Transverse colon (tissue), 4 donors: ENCODE results near the gene MTG2. TPM values are rescaled to one million over a fixed set of nuclear protein-coding genes. Genes with fewer than 3 reads are reported as not detected.

Experiments used
- DNase-seq: peaks from one replicate; pipeline ENCODE4 v3.0.0-alpha.2; 2019
- H3K27ac ChIP-seq, 4 donors: fragments of 200-600 bp; sonication (generic); 2 replicates each; pipeline ENCODE4 v1.5.1; 2016 to 2018; ENCODE audit warnings: inconsistent platforms in 4 of 4
- H3K27me3 ChIP-seq: fragments of 200-600 bp; sonication (generic); 2 replicates; pipeline ENCODE4 v1.5.1; 2017; ENCODE audit warnings: inconsistent platforms
- H3K36me3 ChIP-seq, 4 donors: fragments of 200-600 bp; sonication (generic); 2 replicates each; pipeline ENCODE4 v1.5.1; 2017 to 2019; ENCODE audit warnings: inconsistent platforms in 4 of 4
- H3K4me1 ChIP-seq, 4 donors: fragments of 200-600 bp; sonication (generic); 2 replicates each; pipeline ENCODE4 v1.5.1; 2017 to 2020; ENCODE audit warnings: inconsistent platforms in 4 of 4
- H3K4me3 ChIP-seq, 4 donors: fragments of 200-600 bp; sonication (generic); 1 replicate in 1 of 4; 2 replicates in 3 of 4; pipeline versions ENCODE4 v1.5.1 to v1.6.1; 2017 to 2019; ENCODE audit warnings: inconsistent platforms in 4 of 4
- H3K9me3 ChIP-seq, 2 donors: fragments of 200-600 bp; sonication (generic); 2 replicates each; pipeline ENCODE4 v1.5.1; 2017 to 2019; ENCODE audit warnings: inconsistent platforms in 2 of 2
- CTCF ChIP-seq, 5 experiments: fragments of 200-600 bp in 3 of 5; fragments of 450-650 bp in 2 of 5; sonication (generic) in 3 of 5; IDR thresholded peaks; 1 replicate in 2 of 5; 2 replicates in 3 of 5; pipeline ENCODE4 v1.5.1; 2016 to 2017; ENCODE audit warnings: antibody characterized with exemption in 5 of 5, inconsistent platforms in 3 of 5, mild to moderate bottlenecking in 2 of 5, moderate library complexity in 1 of 5
- EP300 ChIP-seq: sonication (generic); formaldehyde crosslinking; IDR thresholded peaks from one replicate; pipeline ENCODE4 v1.6.1; 2017; ENCODE audit warnings: antibody characterized with exemption, low read depth
- POLR2A ChIP-seq: fragments of 450-650 bp; IDR thresholded peaks from one replicate; pipeline ENCODE4 v1.6.1; 2016; ENCODE audit warnings: antibody characterized with exemption, mild to moderate bottlenecking, moderate library complexity
- POLR2AphosphoS5 ChIP-seq, 3 donors: sonication (generic); formaldehyde crosslinking; IDR thresholded peaks; one replicate each; pipeline ENCODE4 v1.6.1; 2016; ENCODE audit warnings: antibody characterized with exemption in 3 of 3
- WGBS, 2 donors: methylation state at CpG; one replicate each; pipeline ENCODE4 v1.1.5; 2018; ENCODE audit warnings: low coverage in 1 of 2; 5-methylcytosine and 5-hydroxymethylcytosine counted together
- in situ Hi-C, 4 donors: fragments of 200-750 bp; cut with MboI; loops; one replicate each; pipeline versions ENCODE4 v1.15.0 to v1.15.1; 2017; ENCODE audit warnings: low sequenced_read_pairs in 3 of 4, low pct_ligation_motif_present in 1 of 4, low pct_unique_long_range_greater_than_20kb in 1 of 4
- intact Hi-C: fragments of 100-400 bp; cut with DNase I; formaldehyde crosslinking; loops from one replicate; pipeline ENCODE4 v1.15.1; 2023; ENCODE audit warnings: low total_unique reads
- total RNA-seq, 4 donors: library from RNA; depleted of rRNA; stranded (reverse); fragments of >200 nt; gene quantifications; one replicate each; pipeline ENCODE4 v1.1.0, GENCODE V29; 2016

The MTG2 gene
- total RNA-seq, 4 donors from 2014 or later: 9.8 to 58.0 (median 23.1) TPM

- in situ Hi-C loops: loop anchor here in 3 of 4 donors (5.0 to 10.0 kb wide), 3 partner anchors 115 to 127 kb away; no protein-coding TSS in a partner anchor
- DNase-seq: no peak
These were observed 43.2 kb upstream of the MTG2 start for GRCh38 chr20:62139636-62140035.

GRCh38 chr20:62141043-62141396 is 41.8 kb upstream of the MTG2 start:
- WGBS, 2 donors: 74% methylated on average over 7 of the region's 7 CpGs; no CpG with 5 or more reads in 1 of the 2 donors
- in situ Hi-C loops (loop anchor here in 2 of 4 donors (10.0 kb wide), 2 partner anchors 116 to 126 kb away; no protein-coding TSS in a partner anchor), intact Hi-C loops (no loop called here)
- H3K9me3 ChIP-seq: no peaks in the 10 kb centered on the region
- TF ChIP-seq POLR2A: no peak
- H3K27me3 ChIP-seq: no peaks in the 10 kb centered on the region
- no peak overlapping the region for H3K4me3 ChIP-seq
- DNase-seq: no peak
- H3K4me1 ChIP-seq: peaks cover 22 to 29% (median 27%) of the 10 kb centered on the region in 4 donors
- H3K36me3 ChIP-seq: peaks cover 0 to 36% (median 12%) of the 10 kb centered on the region in 4 donors
- peak overlapping the region in 3 of 4 donors; percentile 9 to 97 (median 93) for H3K27ac ChIP-seq

More at GRCh38 chr20:62139636-62140035, 43.2 kb upstream of the MTG2 start:
- Histone ChIP-seq H3K4me3 (no peak overlapping the region), H3K36me3 (peaks cover 0 to 48% (median 17%) of the 10 kb centered on the region in 4 donors), H3K27me3 (no peaks in the 10 kb centered on the region), H3K27ac (no peak overlapping the region), H3K4me1 (peaks cover 16 to 25% (median 18%) of the 10 kb centered on the region in 4 donors), H3K9me3 (no peaks in the 10 kb centered on the region)
- intact Hi-C loops: loop anchor here (5.0 kb wide), 2 partner anchors 77 to 117 kb away; no protein-coding TSS in a partner anchor
- TF ChIP-seq POLR2A: no peak
- no peak for TF ChIP-seq EP300
- TF ChIP-seq POLR2AphosphoS5 (IDR thresholded peaks at IDR 0.05): no peak
- TF ChIP-seq CTCF (IDR thresholded peaks at IDR 0.05): no peak
- 92% methylated on average over 13 of the region's 13 CpGs; no CpG with 5 or more reads in 1 of the 2 donors for WGBS, 2 donors

- Histone ChIP-seq H3K27ac (peak overlapping the region; percentile 93 to 97 (median 95)), H3K27me3 (no peaks in the 10 kb centered on the region), H3K4me1 (peaks cover 22 to 29% (median 27%) of the 10 kb centered on the region in 4 donors), H3K9me3 (no peaks in the 10 kb centered on the region), H3K36me3 (peaks cover 0 to 32% (median 12%) of the 10 kb centered on the region in 4 donors), H3K4me3 (peak overlapping the region; percentile 89 to 98 (median 94))
- 17 to 60% methylated on average over 2 to 14 of the region's 14 CpGs for WGBS, 2 donors
- intact Hi-C loops (no loop called here), in situ Hi-C loops (loop anchor here in 2 of 4 donors (10.0 kb wide), 2 partner anchors 117 to 127 kb away; no protein-coding TSS in a partner anchor)
- TF ChIP-seq CTCF (IDR thresholded peaks at IDR 0.05): peak in 2 of 5 experiments; percentile 29 to 37
- no peak for TF ChIP-seq POLR2AphosphoS5 (IDR thresholded peaks at IDR 0.05)
- DNase-seq: no peak
These were observed 41.2 kb upstream of the MTG2 start for GRCh38 chr20:62141397-62142251.

GRCh38 chr20:62142252-62143080 is 40.4 kb upstream of the MTG2 start:
- Histone ChIP-seq H3K36me3 (peaks cover 0 to 28% (median 11%) of the 10 kb centered on the region in 4 donors), H3K9me3 (no peaks in the 10 kb centered on the region), H3K27ac (peak overlapping the region; percentile 93 to 97 (median 95)), H3K27me3 (no peaks in the 10 kb centered on the region), H3K4me1 (peaks cover 22 to 33% (median 27%) of the 10 kb centered on the region in 4 donors), H3K4me3 (peak overlapping the region; percentile 89 to 98 (median 94))
- intact Hi-C loops: no loop called here
- no peak for TF ChIP-seq CTCF (IDR thresholded peaks at IDR 0.05)
- no peak for TF ChIP-seq POLR2A
- TF ChIP-seq POLR2AphosphoS5 (IDR thresholded peaks at IDR 0.05): no peak
- DNase-seq: peak; percentile 36
- 1% methylated on average over 30 of the region's 71 CpGs; no CpG with 5 or more reads in 1 of the 2 donors for WGBS, 2 donors
- in situ Hi-C loops: loop anchor here in 2 of 4 donors (10.0 kb wide), 2 partner anchors 118 to 128 kb away; no protein-coding TSS in a partner anchor
